Activated CD4-positive, CD25-positive, alpha-beta regulatory T cell treated with anti-CD3 and anti-CD28 coated beads, Interleukin-2, amount 50 U/mL, for 72 hours (primary cell): Measurements from ENCODE around the gene WNT7A.

ENCODE experiments used
- DNase-seq: peaks from one replicate; pipeline ENCODE4 v3.0.0; 2021

WNT7A gene

DNA sequence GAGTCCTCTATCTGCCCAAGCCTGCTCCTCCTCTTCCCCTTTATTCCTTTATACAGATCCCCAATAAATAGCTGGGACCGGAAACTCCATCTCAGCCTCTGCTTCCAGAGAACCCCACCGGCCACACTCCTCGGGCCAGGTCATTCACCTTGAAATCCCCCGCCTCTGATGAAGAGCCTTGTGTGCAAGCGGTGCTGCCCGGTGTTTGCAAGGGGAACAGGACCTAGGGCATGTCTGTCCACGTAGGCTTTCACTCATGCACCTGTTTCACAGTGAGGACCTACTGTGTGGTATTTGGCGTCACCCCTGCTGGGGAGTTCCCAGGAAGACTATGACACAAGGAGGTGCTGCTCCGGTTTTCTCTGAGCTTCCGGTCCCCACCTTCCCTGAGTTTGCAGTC, 54.0 kb downstream of the WNT7A start:
- no peak for DNase-seq

DNA sequence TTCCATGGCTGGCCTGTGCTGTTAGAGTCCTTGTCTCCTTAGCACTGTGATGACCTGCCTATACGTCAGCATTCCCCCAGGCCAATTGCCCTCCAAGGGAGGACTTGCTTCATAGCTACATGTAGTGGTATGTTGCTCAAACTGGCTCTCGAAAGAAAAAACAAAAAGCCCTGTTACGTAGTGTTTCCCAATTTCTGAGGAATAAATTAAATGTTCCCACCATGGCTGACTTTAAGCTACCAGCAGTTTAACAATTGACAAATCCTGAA, 54.6 kb downstream of the WNT7A start:
- DNase-seq: no peak

DNA sequence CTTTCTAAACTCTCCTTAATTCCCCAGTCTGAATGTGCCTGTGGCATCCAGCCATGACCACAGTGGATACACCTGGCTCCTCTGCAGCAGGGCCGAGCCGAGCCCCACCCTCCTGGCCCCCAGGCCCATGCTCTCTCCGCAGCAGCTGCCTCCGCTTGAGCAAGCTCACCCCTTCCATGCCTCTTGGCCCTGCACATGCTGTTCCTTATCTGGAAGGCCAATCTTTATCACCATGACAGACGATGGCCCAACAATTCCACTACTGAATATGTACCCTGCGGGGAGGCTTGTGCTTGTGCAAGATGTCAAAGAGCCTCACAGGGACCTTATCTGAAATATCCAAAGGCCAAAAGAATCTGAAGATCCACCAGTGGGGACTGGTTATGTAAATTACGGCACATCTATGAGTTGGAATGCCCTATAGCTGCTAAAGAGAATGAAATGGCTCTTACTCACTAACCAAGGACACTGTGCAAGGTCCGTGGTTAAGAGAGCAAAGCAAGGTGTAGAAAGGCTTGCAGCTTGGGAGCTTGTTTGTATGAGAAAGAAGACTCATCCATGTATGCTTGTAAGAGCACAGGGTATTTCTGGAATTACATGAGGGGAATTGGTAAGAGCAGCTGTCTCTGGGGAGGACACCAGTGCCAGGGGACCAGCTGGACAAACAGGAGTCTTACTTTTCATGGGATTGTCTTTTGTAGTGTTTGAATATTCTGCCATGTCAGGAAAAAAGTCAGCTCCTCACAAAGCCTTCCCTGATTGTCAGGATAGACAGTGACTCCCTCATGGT, 55.2 kb downstream of the WNT7A start:
- DNase-seq: no peak

DNA sequence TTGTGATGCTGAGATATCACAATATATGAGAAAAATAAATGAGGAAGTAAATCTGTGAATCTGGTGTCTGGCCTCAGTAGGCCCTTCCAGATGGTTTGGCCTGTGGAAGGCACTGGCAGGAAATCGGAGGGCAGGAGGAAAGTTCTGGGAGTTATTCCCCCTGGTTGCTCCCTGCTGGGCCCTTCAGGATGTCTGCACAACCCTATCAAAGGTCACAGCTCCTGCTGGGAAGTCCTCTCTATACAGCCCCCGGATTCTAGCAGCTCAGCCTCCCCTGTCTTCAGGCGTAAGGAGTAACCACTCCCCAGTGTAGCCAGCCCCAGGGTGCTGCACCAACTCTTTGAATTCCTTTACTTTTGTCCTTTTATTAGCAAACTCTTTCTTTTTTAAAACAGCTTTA, 56.2 kb downstream of the WNT7A start:
- DNase-seq: no peak

DNA sequence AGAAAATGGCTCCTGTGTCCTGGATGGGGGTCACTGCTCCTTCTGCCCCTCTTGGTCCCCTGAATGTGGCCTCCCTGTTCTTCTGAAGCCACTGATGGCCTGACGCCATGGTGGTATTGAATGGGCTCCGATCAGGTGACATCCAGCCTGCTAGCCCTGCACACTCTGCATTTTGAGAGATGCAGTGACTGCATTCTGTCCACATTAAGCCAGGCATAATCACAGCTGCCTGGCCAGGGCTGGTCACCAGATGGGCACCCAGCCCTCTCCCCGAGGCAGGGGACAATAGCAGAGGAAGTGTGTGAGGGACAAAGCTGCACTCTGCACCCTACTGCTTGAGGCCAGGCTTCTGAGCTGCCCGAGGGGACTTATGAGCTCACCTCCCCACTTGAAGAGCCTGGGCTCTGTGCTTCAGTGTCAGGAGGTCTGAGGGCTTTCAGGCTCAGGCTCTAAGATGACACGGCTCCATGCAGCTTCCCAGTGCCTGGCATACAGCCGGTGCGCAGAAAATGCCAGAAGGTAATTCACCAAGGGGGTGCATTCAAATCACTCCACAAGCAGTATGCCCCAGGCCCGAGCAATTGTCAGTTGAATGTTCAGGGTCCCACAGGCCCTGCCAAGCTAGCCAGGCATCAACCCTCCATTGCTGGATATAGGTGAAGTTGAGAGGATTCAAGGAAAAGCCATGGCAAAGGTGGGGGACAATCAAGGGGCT, 56.8 kb downstream of the WNT7A start:
- DNase-seq: no peak

DNA sequence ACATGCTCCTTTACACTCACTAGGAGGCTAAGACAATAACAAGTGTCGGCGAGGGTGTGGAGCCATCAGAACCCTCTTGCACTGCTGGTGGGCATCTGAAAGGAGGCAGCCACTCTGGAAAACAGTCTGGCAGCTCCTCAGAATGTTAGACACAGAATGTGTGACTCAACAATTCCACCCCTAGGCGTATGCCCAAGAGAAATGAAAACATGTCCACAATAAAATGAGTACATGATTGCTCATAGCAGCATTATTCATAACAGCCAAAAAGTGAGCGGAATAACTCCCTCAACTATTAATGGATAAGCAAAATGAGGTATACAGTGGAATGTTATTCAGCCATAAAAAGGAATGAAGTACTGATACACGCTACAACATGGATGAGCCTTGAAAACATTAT, 57.8 kb downstream of the WNT7A start:
- DNase-seq: no peak

DNA sequence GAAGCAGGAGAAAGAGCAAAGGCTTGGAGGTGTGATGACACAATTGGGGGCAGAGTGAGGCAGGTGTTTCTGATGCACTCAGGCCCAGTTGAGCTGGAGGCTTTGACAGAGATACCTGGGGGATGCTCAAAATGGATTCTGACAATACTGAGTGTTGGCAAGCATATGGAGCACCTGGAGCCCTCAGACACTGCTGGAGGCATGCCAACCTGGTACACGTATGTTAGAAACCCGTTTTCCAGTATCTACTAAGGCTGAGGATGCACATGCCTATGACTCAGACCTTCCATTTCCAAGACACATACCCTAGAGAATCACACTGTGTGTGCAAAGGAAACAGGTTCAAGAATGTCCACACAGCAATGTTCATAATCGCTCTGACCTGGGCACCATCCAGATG, 58.7 kb downstream of the WNT7A start:
- no peak for DNase-seq

DNA sequence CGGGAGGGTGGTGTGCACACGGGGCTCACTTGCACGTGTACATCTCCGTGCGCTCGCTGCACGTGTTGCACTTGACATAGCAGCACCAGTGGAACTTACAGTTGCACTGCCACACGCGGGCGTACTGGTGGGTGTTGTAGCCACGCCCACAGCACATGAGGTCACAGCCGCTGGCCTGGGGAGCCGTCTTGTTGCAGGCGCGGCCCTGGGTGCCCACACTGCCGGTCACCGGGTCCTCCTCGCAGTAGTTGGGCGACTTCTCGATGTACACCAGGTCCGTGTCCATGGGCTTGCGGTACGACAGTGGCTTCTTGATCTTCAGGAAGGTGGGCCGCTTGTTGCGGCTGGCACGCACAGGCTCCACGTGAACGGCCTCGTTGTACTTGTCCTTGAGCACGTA, 61.0 kb downstream of the WNT7A start:
- no peak for DNase-seq

DNA sequence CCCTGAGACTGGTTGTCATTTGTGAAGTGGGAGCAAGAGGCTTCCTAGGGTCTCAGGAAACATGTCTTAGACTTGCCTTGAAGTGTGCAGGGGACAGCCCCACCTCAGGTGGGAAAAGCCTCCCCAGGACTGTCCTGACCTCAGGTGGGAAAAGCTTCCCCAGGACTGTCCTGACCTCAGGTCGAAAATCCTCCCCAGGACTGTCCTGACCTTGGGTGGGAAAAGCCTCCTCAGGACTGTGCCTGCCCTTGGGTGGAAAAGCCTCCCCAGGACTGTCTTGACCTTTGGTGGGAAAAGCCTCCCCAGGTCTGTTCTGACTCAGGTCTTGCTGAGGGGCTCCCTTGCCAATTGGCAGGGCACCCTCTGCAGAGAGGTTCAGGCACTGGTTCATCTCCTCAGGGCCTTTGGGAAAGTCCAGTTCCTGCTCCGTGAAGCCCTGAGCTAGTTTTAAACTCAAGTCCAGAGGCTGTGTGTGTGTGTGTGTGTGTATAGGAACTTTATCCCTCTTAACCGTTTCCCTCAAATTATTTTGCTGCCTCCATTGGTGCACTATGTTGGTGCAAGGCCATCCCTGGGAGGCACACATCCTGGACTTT, 64.7 kb downstream of the WNT7A start:
- DNase-seq: no peak

DNA sequence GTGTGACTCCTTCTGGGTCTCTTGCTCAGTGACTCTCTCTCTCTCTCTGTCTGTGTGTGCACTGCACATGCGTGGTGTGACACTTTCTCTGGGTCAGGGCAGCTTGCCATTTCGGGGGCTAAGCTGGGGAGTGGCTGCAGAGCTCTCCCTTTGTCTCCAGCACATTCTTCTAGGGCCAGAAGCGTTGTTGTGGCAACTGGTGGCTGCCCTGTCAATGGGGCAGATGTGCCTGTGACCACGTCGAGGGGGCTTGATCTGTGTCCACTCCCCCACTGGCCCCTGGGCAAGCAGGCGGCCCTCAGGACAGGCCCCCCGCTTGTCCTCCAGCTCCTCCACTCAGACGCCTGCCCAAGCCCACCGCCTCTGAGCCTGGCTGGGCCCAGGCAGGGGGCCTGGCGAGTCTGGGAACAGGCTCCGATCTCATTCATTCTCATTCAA, 67.8 kb downstream of the WNT7A start:
- DNase-seq: no peak

DNA sequence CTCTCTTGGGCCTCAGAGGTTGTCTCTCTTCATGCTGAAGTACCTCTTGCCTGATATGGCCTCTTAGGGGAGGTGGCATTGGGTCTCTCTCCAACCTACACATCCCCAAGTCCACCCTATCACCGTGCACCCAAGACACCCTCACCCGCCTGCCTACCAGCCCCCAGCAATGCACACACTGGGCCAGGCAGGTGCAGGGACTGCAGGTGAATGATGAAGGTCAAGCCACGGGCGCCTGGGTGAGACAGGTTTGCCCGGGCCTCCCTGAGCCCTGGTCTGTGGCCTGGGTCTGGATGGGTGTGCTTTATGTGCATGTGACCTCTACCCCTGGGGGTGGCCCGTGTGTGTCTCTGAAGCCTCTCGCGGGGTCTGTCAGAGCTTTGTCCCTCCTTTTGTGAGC, 68.3 kb downstream of the WNT7A start:
- DNase-seq: no peak

DNA sequence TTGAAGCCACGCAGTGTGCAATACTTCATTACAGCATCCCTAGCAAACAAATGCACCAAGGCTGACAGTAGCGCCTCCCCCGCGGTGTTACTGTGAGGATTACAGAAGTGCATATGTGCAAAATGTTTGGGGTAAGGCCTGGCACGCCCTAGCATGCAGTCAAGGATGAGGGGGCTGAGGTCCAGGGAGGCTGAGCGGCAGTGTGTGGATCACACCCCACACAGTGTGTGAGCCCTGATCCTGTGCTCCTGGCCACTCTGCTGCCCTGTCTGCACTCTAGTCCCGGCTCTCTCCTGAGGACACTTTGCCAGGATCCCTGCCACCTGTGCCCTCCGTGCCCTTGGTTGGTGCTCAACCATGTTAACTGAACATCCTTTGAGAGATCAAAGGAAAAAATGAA, 71.3 kb downstream of the WNT7A start:
- DNase-seq: no peak

DNA sequence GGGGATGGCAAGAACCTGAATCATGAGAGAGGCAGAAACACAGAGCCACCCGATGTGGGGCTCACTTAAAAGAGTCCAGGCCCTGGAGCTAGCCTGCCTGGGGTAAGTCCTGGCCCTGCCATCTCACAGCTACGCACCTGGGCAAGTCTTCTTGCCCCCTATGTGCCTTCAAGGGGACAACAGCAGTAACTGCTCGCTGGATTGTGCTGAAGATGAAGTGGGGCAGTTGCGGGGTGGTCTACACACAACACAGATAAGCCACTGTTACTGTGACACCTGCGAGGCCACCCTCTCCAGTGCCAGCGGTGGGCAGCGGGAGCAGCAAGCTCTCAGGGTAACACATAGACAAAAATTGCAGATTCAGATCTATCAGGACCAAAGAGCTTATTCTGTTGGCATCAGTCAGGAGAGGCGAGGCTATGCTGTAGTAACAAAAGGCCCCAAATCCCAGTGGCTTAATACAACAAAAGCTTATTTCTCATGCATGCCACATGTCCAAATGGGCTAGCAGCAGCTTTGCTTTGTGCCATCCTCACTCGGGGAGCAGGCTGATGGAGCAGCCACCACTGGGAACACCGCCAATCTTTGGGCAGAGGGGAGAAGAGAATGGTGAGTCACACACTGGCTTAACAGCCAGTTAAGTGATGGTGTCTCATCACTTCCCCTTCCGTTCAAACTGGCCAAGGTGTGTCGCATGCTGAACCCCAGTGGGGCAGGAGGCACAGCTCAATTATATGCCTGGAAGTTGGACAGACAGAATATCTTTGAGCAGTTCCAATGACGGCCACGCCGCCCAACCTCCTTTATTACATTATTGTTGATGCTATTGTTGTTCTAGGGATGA, 78.3 kb downstream of the WNT7A start:
- DNase-seq: no peak

DNA sequence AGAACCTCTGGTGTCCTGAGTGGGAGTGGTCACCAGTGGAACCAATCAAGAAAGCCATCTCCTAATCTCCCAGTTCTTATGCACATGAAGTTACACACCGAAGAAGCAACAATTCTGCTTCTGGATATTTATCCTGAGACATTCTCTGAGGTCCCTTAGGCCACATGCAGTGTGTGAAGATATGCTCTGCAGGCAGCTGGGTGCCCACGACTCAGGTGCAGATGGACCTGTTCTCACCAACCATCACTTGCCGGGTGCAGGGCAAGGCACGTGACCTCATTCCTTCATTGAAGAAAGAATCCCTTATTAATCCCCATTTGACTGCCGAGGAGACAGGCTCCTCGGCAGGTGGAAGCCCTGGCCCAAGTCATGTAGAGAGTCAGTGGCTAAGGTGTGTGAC, 79.8 kb downstream of the WNT7A start:
- DNase-seq: no peak

DNA sequence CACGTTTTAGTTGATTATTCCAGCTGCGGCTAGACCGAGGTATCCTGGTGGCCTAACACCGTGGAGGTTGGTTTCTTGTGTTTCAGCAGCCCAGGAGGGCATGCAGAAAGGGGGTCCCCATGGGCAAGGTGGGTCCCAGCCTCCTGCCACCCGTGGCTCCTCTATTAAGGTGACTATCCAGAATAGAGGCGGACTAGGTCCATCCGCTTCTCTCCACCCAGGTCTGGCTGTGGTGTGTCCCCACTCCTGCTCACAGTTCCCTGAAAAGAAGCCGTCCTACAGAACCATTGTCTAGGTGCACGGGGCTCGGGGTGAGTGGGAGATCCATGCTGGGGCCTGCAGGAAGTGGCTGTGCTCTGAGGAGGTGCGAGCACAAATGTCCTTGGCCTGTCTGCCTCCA, 81.5 kb downstream of the WNT7A start:
- DNase-seq: no peak

DNA sequence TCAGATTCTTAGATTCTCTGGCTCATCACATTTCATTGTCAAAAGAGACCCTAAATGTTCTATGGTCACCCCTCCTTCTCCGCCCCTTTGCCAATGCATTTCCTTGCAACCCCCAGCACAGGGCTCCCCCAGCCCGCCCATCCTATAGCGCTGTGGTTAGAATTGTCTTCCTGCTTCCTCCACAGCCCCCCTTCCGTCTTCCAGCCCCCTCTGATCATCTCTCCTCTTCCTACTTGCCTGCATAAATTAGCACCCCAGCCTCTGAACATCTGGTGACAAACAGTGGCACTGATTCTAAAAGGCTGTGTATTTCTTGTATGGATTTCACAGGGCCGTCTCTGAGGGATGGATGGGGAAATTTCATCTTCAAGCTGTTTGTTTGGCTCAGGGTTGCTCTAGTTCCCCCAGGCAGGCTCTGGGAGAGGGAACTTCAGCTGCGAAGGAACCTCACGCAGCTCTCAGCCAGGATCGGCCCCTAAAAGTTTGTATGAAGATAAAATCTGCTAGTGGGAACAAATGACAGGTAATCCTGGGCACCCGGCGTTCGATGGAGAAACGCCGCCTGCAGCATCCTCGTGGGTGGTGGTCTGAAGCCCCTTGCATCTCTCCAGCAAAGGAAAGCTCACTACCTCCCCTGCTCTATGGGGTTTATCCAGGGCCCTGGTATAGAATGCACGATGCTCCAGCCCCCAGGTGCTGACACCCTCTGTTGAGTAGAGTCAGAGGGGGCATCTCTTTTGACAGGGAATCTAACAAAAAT, 83.0 kb downstream of the WNT7A start:
- DNase-seq: no peak

DNA sequence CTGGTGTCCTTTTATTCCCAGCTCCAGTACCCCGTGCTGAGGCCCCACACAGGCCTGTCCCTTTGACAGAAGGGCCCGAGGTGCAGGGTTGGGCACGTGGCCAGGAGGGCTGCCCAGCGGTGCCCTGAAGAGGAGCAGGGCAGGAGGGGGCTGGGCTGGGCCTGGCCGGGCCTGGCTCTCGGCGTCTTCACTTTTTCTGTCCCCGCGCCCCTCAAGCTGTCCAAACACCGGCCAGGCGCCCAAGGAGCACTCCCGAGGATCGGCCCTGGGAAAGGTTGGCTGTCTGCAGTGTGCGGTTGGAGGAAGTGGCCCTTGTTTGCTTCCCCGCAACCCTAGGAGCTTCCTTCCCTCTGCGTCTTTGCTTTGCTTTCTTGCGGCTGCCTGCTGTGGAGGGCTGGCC, 84.1 kb downstream of the WNT7A start:
- no peak for DNase-seq

DNA sequence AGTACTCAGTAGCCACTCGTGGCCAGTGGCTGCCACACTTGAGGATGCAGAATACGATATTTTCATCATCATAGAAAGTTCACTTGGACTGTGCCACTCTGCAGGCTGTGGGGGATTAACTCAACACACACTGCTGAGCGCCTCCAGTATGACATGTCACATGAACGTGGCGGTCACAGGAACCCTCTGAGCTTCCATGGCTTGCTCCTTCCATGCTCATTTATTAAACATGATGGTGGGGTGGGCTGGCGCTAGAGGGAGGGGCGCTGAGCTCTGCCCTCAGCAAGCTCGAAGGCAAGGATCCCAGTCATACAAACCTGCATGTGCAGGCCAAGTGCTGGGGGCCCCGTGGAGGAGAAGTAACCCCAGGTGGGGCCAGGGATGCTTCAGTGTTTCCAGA, 85.5 kb downstream of the WNT7A start:
- DNase-seq: no peak

DNA sequence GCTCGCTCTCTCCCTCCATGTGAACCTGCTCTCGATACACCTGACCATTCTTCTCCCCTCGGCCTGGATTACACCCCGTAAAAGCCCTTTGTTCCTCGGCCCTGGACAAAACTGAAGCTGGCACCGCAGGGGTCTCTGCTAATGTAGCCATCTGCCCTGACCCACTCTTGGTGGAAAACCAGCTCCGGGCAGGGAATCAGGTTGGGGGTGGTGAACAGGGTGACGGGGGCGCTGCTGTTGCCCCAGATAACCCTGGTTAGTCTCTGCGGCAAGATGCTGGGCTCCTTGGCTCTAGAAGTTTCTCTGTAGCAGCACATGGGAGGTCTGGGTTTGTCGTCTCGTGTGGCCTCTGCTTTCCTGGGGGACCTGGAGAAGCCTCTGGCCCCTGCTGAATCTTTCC, 86.4 kb downstream of the WNT7A start:
- no peak for DNase-seq

DNA sequence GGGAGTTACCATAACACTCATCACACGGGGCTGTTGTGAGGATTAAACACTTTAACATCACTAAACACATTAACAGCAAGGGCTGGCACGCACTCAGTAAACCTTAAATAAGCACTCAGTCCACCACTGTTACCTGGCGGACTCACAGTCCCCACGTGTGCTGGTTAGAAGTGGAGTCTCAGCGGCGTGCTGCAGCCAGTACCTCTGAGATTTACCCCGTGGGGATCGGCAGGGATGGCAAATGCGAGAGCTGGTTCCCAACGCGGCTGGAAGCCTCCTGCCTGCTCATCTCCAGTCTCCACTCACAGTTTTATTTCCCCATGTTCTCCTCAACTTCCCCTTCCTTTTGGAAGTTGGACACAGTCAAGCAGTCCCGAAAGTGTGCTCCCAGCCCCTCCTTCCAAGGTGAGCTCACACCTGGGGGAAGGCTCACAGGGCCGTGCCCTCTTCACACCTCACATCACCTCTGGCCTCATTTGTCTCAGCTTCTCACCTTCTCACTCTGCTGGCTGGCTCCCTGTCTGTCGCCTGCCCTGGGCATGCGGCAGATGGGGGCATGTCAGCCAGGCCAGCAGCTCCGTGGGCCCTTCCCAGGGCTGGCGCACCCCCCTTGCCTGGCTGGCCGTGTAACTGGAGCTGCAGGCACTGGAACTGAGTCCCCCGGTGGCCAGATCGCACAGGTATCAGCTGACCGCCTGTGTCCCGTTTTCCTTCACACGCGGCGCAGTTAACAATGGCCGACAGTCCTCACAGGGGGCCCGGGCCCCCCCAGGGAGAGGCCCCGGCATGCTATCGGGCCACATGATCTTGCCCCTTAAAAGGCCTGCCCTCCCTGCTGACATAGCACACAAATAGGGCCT, 87.1 kb downstream of the WNT7A start:
- DNase-seq: no peak

DNA sequence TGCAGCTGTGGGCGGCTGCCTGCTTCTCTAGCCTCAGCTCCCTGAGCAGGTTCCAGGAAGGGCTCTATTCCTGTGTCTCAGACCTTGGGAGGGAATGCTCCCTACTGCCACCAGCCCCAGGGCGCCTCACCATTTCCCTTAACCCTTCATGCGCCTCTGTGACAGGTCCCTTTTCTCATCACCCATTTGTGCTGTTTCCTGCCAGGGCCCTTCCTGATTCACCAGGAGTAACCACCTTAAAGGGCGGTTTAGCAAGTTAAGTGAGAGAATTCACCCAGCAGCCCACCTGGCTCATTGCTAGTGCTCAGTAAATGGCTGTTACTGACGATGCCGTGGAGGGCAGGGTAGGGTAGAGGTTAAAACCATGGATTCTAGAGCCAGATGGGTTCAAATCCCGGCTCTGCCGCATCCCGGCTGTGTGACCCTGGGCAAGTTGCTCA, 87.8 kb downstream of the WNT7A start:
- no peak for DNase-seq
